ENCODE measurements around the gene HBD.

The HBD gene

DNA sequence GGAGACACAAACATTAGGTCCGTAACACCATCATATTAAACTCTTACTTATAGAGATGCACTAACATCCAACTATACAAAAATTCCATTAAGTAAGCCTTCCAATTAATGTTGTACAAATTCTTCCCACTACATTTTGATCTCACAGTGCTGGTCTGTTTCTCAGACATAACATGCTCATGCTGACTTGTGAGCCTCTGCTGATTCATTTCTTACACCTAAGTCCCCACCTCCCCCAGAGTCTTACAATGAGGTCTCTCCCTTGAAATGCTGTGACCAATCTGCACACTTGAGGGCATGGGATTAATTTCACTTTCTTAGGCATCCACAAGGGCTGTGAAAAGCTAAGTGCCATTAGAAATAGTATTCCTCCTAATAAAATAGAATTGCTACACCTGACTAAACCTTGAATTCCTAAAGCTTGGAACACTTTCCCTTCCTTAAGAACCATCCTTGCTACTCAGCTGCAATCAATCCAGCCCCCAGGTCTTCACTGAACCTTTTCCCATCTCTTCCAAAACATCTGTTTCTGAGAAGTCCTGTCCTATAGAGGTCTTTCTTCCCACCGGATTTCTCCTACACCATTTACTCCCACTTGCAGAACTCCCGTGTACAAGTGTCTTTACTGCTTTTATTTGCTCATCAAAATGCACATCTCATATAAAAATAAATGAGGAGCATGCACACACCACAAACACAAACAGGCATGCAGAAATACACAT is 13.3 kb upstream of the HBD start:
- TF ChIP-seq GATA1 (IDR thresholded peaks at IDR 0.05; ENCODE audit: low read depth, low read length) (no peak), POLR2A (IDR thresholded peaks at IDR 0.05; ENCODE audit: low read length) (peak; percentile 86)
- DNase-seq, result peak; percentile 84 to 90

DNA sequence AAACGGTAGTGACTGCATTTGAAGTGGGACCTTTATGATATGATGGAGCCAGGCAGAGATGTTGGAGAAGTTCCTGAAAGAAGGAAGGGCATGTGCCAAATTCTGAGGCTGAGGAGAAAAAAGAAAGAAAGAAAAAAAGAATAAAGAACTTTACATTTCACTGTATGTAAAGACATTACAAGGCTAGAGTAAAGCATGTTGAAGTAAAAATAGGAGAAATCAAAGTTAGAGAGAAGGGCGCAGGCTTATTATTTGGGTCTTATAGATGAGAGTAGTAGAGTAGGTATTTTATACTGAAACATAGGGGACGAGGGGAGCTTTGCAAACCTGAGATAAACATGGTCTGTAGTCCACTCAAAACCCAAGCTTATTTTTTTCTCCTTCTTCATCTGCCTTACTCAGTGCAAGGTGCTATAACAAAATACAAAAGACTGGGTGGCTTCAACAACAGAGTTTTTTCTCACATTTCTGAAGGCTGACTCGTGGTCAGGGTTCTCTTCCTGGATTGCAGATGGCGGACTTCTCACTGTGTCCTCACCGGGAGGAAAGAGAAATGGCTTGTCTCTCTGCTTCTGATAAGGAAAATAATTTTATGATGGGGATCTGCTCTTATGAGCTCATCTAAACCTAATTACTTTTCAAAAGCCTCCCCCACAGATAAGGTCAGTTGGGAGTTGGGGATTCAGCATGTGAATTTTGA is 12.6 kb upstream of the HBD start:
- no peak for TF ChIP-seq GATA1 (IDR thresholded peaks at IDR 0.05; ENCODE audit: low read depth, low read length)
- DNase-seq, result peak in 1 of 2 experiments; percentile 78

DNA sequence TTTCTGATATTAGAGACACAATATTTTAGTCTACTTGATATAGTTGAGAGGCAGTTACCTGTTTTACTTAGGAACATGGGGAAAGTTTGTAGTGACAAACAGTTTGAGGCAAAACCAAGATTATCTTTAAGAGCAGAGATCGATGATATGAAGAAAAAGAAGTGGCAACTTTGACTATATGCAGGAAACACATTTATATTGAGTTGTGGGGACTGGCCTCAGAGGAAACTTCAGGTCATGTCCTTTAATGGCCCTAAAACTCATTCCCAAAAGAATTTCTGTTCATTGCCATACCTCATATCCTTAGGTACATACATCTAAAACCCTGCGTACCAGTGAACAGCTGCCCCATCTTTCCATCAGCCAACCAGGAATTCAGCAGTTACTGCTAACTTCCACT is 10.9 kb upstream of the HBD start:
- no peak for TF ChIP-seq POLR2A (IDR thresholded peaks at IDR 0.05; ENCODE audit: low read length)
- no peak for TF ChIP-seq GATA1 (IDR thresholded peaks at IDR 0.05; ENCODE audit: low read depth, low read length)
- DNase-seq, result no peak

DNA sequence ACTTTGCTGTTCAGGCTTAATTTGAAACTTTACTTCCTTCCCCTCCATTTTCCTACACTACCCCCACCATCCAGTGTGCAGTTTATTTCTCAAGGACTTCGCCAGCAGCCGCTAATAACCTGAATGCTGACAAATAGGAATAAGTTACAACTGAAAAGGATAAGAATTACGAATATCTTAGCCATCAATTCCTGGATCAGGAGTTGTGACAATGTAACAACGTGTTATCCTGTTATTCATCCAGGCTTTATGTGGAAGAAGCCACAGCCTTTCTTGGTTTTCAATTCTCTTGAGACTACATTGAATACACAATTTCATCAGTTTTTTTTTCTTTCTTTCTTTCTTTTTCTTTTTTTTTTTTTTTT is 9.5 kb upstream of the HBD start:
- no peak for DNase-seq
- TF ChIP-seq GATA1 (IDR thresholded peaks at IDR 0.05; ENCODE audit: low read depth, low read length) (no peak), POLR2A (IDR thresholded peaks at IDR 0.05; ENCODE audit: low read length) (no peak)

DNA sequence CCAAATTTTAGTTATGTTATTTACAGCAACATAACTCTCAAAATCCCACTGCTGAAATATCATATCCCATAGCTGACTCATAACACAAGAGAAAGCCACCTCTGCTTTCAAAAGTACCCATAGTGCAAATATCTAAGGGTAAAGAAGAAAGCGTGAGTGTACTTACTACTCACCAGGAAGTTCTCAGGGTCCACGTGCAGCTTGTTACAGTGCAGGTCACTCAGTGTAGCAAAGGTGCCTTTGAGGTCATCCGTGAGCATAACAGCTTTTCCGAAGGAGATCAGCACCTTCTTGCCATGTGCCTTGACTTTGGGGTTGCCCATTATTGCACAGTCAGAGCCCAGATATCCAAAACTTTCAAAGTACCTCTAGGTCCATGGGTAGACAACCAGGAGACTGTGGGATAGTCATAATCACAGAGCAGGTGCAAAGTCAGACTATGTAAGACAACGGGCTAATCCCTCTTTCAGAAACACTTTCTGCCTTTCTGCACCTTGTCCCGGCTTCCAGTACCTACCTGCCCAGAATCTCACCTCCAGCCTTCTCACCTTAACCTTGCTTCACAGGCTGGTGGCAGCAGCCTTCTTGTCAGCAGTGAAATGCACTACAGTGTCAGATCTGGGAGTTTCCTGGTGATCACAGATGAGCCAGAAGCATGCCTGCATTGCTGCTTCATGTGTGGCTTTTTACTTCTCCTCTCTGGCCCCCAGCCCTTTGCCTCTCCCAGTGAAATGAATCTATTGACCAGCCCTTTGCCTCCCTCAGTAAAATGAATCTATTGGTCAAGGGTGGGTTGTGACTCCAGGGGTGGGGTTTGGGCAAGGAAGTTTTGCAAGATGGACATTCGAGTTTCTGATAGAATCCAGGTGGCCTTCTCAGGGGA is 8.9 kb upstream of the HBD start:
- peak in 1 of 2 experiments; percentile 66 for DNase-seq
- peak; percentile 97 for TF ChIP-seq POLR2A (IDR thresholded peaks at IDR 0.05; ENCODE audit: low read length)
- no peak for TF ChIP-seq GATA1 (IDR thresholded peaks at IDR 0.05; ENCODE audit: low read depth, low read length)

DNA sequence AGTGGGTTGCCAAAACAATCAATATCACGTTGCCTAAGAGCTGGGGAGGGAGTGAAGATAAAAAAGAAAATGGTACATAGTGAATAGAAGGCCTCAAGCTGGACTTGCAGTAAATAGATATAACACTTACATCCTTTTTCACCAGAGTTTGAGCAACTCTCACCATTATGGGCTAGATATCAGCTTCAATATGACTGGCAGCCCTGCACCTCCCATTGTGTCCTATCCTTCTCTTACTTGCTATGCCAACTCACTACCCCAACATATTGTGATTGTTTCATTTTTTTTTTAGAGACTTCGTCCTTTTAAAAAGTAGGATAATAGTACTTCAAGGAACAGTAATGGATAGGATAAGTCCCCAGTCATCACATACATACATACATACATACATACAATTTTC is 7.9 kb upstream of the HBD start:
- TF ChIP-seq POLR2A (IDR thresholded peaks at IDR 0.05; ENCODE audit: low read length), result peak; percentile 5
- TF ChIP-seq GATA1 (IDR thresholded peaks at IDR 0.05; ENCODE audit: low read depth, low read length), result no peak
- peak in 1 of 2 experiments; percentile 68 for DNase-seq

DNA sequence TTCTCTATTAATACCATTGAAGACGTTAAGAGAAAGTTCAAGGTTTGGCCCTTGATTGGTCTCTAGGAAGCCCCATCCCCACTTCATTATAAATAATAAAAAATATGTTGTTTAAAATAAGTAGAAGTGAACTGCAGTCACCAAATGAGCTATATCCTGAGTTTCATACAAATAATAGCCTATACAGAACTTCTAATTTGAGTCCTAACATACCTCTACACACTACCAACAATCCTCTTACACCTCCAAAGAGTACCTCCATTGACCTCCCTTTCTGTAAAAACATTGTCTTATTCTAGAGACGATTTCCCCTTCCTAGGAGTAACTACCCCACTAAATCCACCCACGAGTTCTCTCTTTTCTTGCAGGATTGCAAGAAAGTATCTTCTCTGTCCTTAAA is 7.2 kb upstream of the HBD start:
- no peak for TF ChIP-seq POLR2A (IDR thresholded peaks at IDR 0.05; ENCODE audit: low read length)
- DNase-seq, result no peak

DNA sequence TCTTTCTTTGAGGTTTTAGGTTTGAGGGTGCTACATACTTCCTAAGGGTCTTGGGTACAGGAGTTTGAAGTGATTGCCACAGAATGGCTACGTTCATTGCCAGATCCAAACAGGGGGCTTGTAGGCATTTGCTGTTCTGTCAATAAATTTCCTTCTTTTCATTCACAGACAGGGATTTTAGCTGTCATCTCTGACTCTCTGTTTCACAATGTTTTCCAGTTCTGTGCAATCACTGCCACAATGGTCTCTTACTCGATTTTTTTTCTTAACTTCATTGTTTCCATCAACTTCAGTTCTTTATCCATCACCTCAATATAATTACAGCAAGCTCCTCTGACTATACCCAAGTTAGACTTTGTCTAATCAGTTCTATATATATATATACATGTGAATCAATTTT is 6.2 kb upstream of the HBD start:
- TF ChIP-seq POLR2A (IDR thresholded peaks at IDR 0.05; ENCODE audit: low read length) (peak; percentile 33), GATA1 (IDR thresholded peaks at IDR 0.05; ENCODE audit: low read depth, low read length) (no peak)
- DNase-seq, result no peak

DNA sequence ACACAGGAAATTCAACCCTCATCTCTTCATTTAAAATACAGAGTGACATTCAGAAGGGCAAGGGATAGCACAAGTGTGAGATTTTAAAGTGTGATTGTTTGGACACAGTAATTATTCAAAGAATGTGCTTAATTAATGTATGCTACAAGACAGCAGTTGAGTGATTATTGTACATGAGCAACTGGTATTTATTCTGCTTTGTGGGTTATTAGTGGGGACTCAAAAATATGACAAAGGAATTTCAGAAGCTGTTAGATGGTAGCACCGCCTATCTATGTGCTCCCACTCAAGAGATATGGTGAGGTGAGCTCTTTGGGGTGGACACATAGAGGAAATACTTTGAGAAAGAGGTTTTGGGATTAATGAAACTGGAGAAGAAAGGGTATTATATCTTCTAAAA is 5.8 kb upstream of the HBD start:
- TF ChIP-seq GATA1 (IDR thresholded peaks at IDR 0.05; ENCODE audit: low read depth, low read length) (no peak), POLR2A (IDR thresholded peaks at IDR 0.05; ENCODE audit: low read length) (peak; percentile 54)
- no peak for DNase-seq

DNA sequence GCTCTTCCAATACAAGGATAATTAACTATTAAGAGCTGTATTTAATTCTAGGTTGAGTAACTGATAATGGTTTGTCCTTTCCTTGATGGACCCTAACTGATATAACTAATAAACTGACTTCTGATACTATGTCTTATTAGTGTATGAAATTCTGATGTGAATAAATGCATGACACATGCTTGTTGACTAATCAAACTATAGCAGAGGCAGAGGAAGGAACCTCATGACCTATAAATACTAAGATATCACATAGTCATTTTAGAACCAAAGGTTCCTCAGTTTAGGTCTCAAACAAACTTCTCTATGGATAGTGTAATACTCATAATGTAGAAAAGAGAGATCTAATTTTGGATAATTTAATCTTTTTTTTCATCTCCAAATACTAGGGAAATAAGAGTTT is 4.8 kb upstream of the HBD start:
- DNase-seq, result no peak
- TF ChIP-seq POLR2A (IDR thresholded peaks at IDR 0.05; ENCODE audit: low read length) (peak; percentile 44), GATA1 (IDR thresholded peaks at IDR 0.05; ENCODE audit: low read depth, low read length) (no peak)

DNA sequence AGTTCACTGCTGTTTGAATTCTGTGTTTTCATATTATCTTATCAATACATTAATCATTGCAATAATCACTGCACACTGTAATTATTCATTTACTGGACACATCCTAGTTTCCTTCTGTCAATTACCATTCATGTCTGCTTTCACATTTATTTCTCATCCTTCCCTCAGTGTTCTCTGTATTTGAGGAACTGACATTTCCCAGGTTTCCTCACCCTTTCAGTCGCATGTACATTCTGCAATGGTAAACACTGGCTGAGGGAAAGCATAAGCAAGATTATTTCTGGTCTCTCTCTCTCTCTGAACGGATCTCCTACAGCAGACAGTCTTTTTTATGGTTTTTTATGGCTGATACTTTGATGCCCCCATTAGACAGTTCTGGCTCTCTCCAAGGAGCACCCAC is 4.2 kb upstream of the HBD start:
- no peak for TF ChIP-seq GATA1 (IDR thresholded peaks at IDR 0.05; ENCODE audit: low read depth, low read length)
- DNase-seq, result no peak

DNA sequence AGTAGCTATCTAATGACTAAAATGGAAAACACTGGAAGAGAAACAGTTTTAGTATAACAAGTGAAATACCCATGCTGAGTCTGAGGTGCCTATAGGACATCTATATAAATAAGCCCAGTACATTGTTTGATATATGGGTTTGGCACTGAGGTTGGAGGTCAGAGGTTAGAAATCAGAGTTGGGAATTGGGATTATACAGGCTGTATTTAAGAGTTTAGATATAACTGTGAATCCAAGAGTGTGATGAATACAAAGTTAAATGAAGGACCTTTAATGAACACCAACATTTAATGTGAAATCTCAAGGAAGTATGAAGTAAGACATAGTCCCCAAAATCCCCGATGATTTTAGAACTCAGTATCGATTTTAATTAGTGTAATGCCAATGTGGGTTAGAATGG is 3.1 kb upstream of the HBD start:
- no peak for TF ChIP-seq POLR2A (IDR thresholded peaks at IDR 0.05; ENCODE audit: low read length)
- TF ChIP-seq GATA1 (IDR thresholded peaks at IDR 0.05; ENCODE audit: low read depth, low read length), result no peak

DNA sequence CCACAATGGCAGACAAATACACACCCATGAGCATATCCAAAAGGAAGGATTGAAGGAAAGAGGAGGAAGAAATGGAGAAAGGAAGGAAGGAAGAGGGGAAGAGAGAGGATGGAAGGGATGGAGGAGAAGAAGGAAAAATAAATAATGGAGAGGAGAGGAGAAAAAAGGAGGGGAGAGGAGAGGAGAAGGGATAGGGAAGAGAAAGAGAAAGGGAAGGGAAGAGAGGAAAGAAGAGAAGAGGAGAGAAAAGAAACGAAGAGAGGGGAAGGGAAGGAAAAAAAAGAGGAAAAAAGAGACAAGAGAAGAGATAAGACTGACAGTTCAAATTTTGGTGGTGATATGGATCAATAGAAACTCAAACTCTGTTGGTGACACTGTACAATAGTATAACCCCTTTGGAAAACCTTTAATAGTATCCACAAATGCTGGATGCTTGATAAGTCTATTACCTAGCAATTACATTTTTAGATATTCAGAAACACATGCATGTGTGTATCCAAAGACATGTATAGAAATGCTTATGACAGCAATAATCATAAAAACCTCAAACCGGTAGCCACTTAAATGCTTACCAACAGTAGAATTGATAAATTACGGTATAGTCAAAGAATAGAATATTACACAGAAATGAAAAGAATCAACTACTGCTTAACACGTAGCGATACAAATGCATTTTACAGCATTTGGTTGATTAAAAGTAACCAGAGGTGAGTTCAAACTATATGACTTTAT is 1.2 kb upstream of the HBD start:
- no peak for TF ChIP-seq GATA1 (IDR thresholded peaks at IDR 0.05; ENCODE audit: low read depth, low read length)
- no peak for TF ChIP-seq POLR2A (IDR thresholded peaks at IDR 0.05; ENCODE audit: low read length)

More for the DNA sequence above, 3.1 kb upstream of the HBD start:
- no peak for DNase-seq

DNA sequence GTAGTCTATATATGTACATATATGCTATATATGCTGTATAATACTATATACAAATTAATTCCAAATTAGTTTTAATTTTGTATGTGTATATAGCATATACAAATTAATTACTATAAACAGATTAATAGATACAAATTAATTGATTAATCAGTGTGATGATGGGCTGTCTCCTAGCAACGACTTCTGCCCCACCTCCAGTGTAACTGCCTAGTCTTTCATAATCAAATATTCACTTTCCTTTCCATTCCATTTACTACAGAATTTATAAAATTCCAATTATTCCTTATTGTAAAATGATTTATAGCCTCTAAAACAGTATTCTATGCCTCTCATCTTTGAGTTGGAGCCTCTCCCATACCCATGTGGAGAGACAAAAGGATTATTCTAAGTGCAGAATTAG is 976 bp downstream of the HBD start:
- no peak for DNase-seq
- no peak for TF ChIP-seq GATA1 (IDR thresholded peaks at IDR 0.05; ENCODE audit: low read depth, low read length)
- no peak for TF ChIP-seq POLR2A (IDR thresholded peaks at IDR 0.05; ENCODE audit: low read length)

More for the DNA sequence above, 1.2 kb upstream of the HBD start:
- no peak for DNase-seq

All from erythroblast (primary cell).